PC-9 (cell line): ENCODE results near the gene LCE2A. TPM values are rescaled to one million over a fixed set of nuclear protein-coding genes. Genes with fewer than 3 reads are reported as not detected.
A peak's percentile ranks its signal among the peaks of the same experiment; 100 is the strongest.

Experiments
- Bru-seq: library from RNA; stranded (reverse); fragments of 400-500 nt; gene quantifications from one replicate; lab custom pipeline; 2021; lab: Mats Ljungman, UMichigan
- BruChase-seq, 2 experiments: library from RNA; stranded (reverse); fragments of 400-500 nt; gene quantifications; one replicate each; lab custom pipeline; 2021; lab: Mats Ljungman, UMichigan
- BruUV-seq: library from RNA; stranded (reverse); fragments of 400-500 nt; replicated peaks from 2 replicates; lab custom pipeline; 2021; lab: Mats Ljungman, UMichigan
- CTCF ChIA-PET: fragments of 300-600 bp; sonication (Branson Sonifier 250); formaldehyde crosslinking; loops from one replicate; lab custom pipeline; 2022; ENCODE audit warnings: antibody characterized with exemption; lab: Charles Lee
- POLR2A ChIA-PET: fragments of 300-600 bp; sonication (Branson Sonifier 250); formaldehyde crosslinking; loops from one replicate; lab custom pipeline; 2022; ENCODE audit warnings: antibody characterized with exemption; ENCODE audit not compliant: unreplicated experiment; lab: Charles Lee
- DNase-seq, 2 experiments: peaks; one replicate each; pipeline versions ENCODE4 v3.0.0 to v3.0.0-alpha.2; 2015 to 2022; ENCODE audit warnings: mixed read lengths in 1 of 2
- H2AFZ ChIP-seq: fragments of 200-600 bp; sonication (generic); 2 replicates; pipeline ENCODE4 v1.8.1; 2017; ENCODE audit warnings: antibody characterized with exemption
- H3F3A ChIP-seq: fragments of 200-600 bp; sonication (generic); 2 replicates; pipeline ENCODE4 v1.8.1; 2017; ENCODE audit warnings: antibody characterized with exemption, mild to moderate bottlenecking, low read depth; ENCODE audit not compliant: insufficient read depth
- H3K27ac ChIP-seq: fragments of 200-600 bp; sonication (generic); 2 replicates; pipeline ENCODE4 v1.6.1; 2016; ENCODE audit warnings: mixed run types
- H3K27me3 ChIP-seq: fragments of 200-600 bp; sonication (generic); 2 replicates; pipeline ENCODE4 v1.6.1; 2016; ENCODE audit warnings: low read depth, mixed run types; ENCODE audit not compliant: insufficient read depth
- H3K36me3 ChIP-seq: fragments of 200-600 bp; sonication (generic); 2 replicates; pipeline ENCODE4 v1.6.1; 2016; ENCODE audit warnings: low read depth, mixed run types
- H3K4me1 ChIP-seq: fragments of 200-600 bp; sonication (generic); replicated peaks from 2 replicates; pipeline ENCODE4 v1.6.1; 2016; ENCODE audit warnings: mixed run types; ENCODE audit not compliant: insufficient read depth
- H3K4me2 ChIP-seq: fragments of 200-600 bp; sonication (generic); 2 replicates; pipeline ENCODE4 v1.6.1; 2017; ENCODE audit warnings: mixed run types
- H3K4me3 ChIP-seq: fragments of 200-600 bp; sonication (generic); 2 replicates; pipeline ENCODE4 v1.6.1; 2016; ENCODE audit warnings: mixed run types
- H3K79me2 ChIP-seq: fragments of 200-600 bp; sonication (generic); 2 replicates; pipeline ENCODE4 v1.6.1; 2017; ENCODE audit warnings: low read depth, mixed run types
- H3K9me2 ChIP-seq: fragments of 200-600 bp; sonication (generic); 2 replicates; pipeline ENCODE4 v1.8.1; 2017; ENCODE audit warnings: mild to moderate bottlenecking; ENCODE audit not compliant: insufficient read depth
- H3K9me3 ChIP-seq: fragments of 200-600 bp; sonication (generic); 2 replicates; pipeline ENCODE4 v1.8.1; 2016; ENCODE audit warnings: low read depth; ENCODE audit not compliant: insufficient read depth
- H4K20me1 ChIP-seq: fragments of 200-600 bp; sonication (generic); 2 replicates; pipeline ENCODE4 v1.8.1; 2017; ENCODE audit not compliant: insufficient read depth
- CTCF ChIP-seq: fragments of 200-600 bp; sonication (generic); conservative IDR thresholded peaks from 2 replicates; pipeline ENCODE4 v1.6.1; 2017; ENCODE audit warnings: mixed run types, antibody characterized with exemption, mild to moderate bottlenecking, moderate library complexity
- EZH2 ChIP-seq: fragments of 200-600 bp; sonication (generic); IDR thresholded peaks from 2 replicates; pipeline ENCODE4 v1.8.0; 2017; ENCODE audit warnings: antibody characterized with exemption, low read depth
- intact Hi-C: fragments of 100-400 bp; cut with micrococcal nuclease; formaldehyde crosslinking; loops from one replicate; pipeline ENCODE4 v1.10.0; 2022; ENCODE audit not compliant: unreplicated experiment
- long read RNA-seq: library from polyadenylated mRNA; stranded (forward); transcript quantifications from one replicate; pipeline ENCODE4 v2.0.0, GENCODE V29; 2022
- total RNA-seq: library from RNA; stranded (reverse); gene quantifications from 2 replicates; pipeline ENCODE4 v1.2.3, GENCODE V29; 2021

LCE2A gene
- total RNA-seq (not detected in 2 replicates), Bru-seq, nascent RNA (not detected), BruChase-seq, experiment 1, labeled RNA remaining after a 2-hour chase (not detected), BruChase-seq, experiment 2, labeled RNA remaining after a 6-hour chase (not detected)
- long read RNA-seq, result 0 reads

GRCh38 chr1:152697701-152698600, at the start of gene LCE2A:
LCE2A (plus strand) TSS chr1:152698345; CDS start chr1:152698902, 557 bp downstream.
- no peak for TF ChIP-seq CTCF
- no peak for TF ChIP-seq EZH2
- H3K27ac ChIP-seq, result no peak within 1 kb of the TSS
- ChIA-PET CTCF (no interaction called here), POLR2A (no interaction called here)
- no peaks in the 10 kb centered on the region for H3K4me1 ChIP-seq
- no TSS peak for BruUV-seq
- H4K20me1 ChIP-seq, result no peaks in the 10 kb centered on the region
- H3K79me2 ChIP-seq, result no peaks in the 10 kb centered on the region
- H3K4me2 ChIP-seq, result no peak within 1 kb of the TSS
- no peaks in the 10 kb centered on the region for H3K36me3 ChIP-seq
- peaks cover 29% of the 10 kb centered on the region for H3K27me3 ChIP-seq
- no peaks in the 10 kb centered on the region for H3K9me3 ChIP-seq
- no peak for DNase-seq
- H3K9me2 ChIP-seq, result no peaks in the 10 kb centered on the region
- H3K4me3 ChIP-seq, result no peak within 1 kb of the TSS
- intact Hi-C loops, result no loop called here
- H2AFZ ChIP-seq, result no peak within 1 kb of the TSS
- no peaks in the 10 kb centered on the region for H3F3A ChIP-seq

- no peaks in the 10 kb centered on the region for H3F3A ChIP-seq
- peak; percentile 85 for TF ChIP-seq CTCF
- TF ChIP-seq EZH2, result no peak
- H3K36me3 ChIP-seq, result no peaks in the 10 kb centered on the region
- peaks cover 15% of the 10 kb centered on the region for H3K27me3 ChIP-seq
- no peaks in the 10 kb centered on the region for H3K4me1 ChIP-seq
- H3K27ac ChIP-seq, result no peak overlapping the region
- H4K20me1 ChIP-seq, result no peaks in the 10 kb centered on the region; the same call in 1 of the 2 replicates
- no peaks in the 10 kb centered on the region for H3K9me2 ChIP-seq
- CTCF ChIA-PET, result no interaction called here
- DNase-seq, result peak; percentile 36 to 56
- BruUV-seq, result no TSS peak
- H3K4me3 ChIP-seq, result no peak overlapping the region
- no peak overlapping the region for H3K4me2 ChIP-seq
- no peaks in the 10 kb centered on the region; the same call in 1 of the 2 replicates for H3K9me3 ChIP-seq
- POLR2A ChIA-PET, result no interaction called here
- H2AFZ ChIP-seq, result no peak overlapping the region
- no peaks in the 10 kb centered on the region for H3K79me2 ChIP-seq
- intact Hi-C loops, result no loop called here
These were observed 44.0 kb upstream of the LCE2A start for GRCh38 chr1:152654110-152654509.

GRCh38 chr1:152656459-152656858, 41.7 kb upstream of the LCE2A start:
- ChIA-PET CTCF (no interaction called here), POLR2A (no interaction called here)
- TF ChIP-seq CTCF (no peak), EZH2 (no peak)
- Histone ChIP-seq H3K27me3 (peaks cover 22% of the 10 kb centered on the region), H2AFZ (no peak overlapping the region), H3K9me3 (no peaks in the 10 kb centered on the region; the same call in 1 of the 2 replicates), H3K4me2 (no peak overlapping the region), H3K27ac (no peak overlapping the region), H3K79me2 (no peaks in the 10 kb centered on the region), H3K9me2 (no peaks in the 10 kb centered on the region), H4K20me1 (no peaks in the 10 kb centered on the region; the same call in 1 of the 2 replicates), H3F3A (no peaks in the 10 kb centered on the region), H3K36me3 (no peaks in the 10 kb centered on the region), H3K4me3 (no peak overlapping the region), H3K4me1 (no peaks in the 10 kb centered on the region)
- intact Hi-C loops, result no loop called here
- DNase-seq, result no peak
- BruUV-seq, result no TSS peak
